Measurements from ENCODE around the gene BATF2. TPM values are rescaled to one million over a fixed set of nuclear protein-coding genes. Genes with fewer than 3 reads are reported as not detected.
"Not testable (repeated sequence)": the region's sequence is repeated elsewhere in the genome, so short reads cannot be mapped to it uniquely, and the experiment has no call there.

The BATF2 gene
- total RNA-seq, 2 experiments from 2014 or later, result 0.70 to 0.79 TPM

GRCh38 chr11:64987998-64988854 lies 8.5 kb downstream of the BATF2 start:
- CTCF ChIA-PET (ENCODE audit: unreplicated experiment), result interaction anchor here (0.6 kb wide), 1 partner anchor 9 kb away, joined by 3 read pairs; the partner anchor contains the start of gene BATF2
- Histone ChIP-seq H3K36me3 (ENCODE audit: insufficient read depth, low read length) (no peaks in the 10 kb centered on the region), H3K9me3 (ENCODE audit: low read length) (no peaks in the 10 kb centered on the region), H3K79me2 (ENCODE audit: insufficient read depth, low read depth, low read length) (no peaks in the 10 kb centered on the region), H3K4me2 (ENCODE audit: low read length) (peak overlapping the region; percentile 78), H3K27ac (ENCODE audit: low read depth, low read length, poor library complexity, severe bottlenecking) (peak overlapping the region; percentile 79), H3K4me1 (ENCODE audit: insufficient read depth, low read length, poor library complexity, severe bottlenecking) (peaks cover 62% of the 10 kb centered on the region), H4K20me1 (ENCODE audit: insufficient read depth, low read length) (no peaks in the 10 kb centered on the region), H2AFZ (ENCODE audit: low read length) (peak overlapping the region; percentile 71), H3K4me3 (ENCODE audit: low read depth, low read length, poor library complexity, severe bottlenecking) (no peak overlapping the region), H3K9me2 (ENCODE audit: insufficient read depth, low read length) (no peaks in the 10 kb centered on the region)
- peak; percentile 34 for DNase-seq (ENCODE audit: low spot score)
- TF ChIP-seq, protein P1, sequence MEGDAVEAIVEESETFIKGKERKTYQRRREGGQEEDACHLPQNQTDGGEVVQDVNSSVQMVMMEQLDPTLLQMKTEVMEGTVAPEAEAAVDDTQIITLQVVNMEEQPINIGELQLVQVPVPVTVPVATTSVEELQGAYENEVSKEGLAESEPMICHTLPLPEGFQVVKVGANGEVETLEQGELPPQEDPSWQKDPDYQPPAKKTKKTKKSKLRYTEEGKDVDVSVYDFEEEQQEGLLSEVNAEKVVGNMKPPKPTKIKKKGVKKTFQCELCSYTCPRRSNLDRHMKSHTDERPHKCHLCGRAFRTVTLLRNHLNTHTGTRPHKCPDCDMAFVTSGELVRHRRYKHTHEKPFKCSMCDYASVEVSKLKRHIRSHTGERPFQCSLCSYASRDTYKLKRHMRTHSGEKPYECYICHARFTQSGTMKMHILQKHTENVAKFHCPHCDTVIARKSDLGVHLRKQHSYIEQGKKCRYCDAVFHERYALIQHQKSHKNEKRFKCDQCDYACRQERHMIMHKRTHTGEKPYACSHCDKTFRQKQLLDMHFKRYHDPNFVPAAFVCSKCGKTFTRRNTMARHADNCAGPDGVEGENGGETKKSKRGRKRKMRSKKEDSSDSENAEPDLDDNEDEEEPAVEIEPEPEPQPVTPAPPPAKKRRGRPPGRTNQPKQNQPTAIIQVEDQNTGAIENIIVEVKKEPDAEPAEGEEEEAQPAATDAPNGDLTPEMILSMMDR (conservative IDR thresholded peaks at IDR 0.05; ENCODE audit: low read length), result no peak
- no peak for TF ChIP-seq EZH2phosphoT487 (IDR thresholded peaks at IDR 0.05; ENCODE audit: borderline replicate concordance, low read depth, low read length)
- POLR2A ChIA-PET, result interaction anchor here (1.0 to 1.7 kb wide), 3 partner anchors 10 to 70 kb away, joined by 3 to 12 read pairs (median 5); no protein-coding TSS in a partner anchor
- BruUV-seq (replicated peaks), result no TSS peak
- intact Hi-C loops (cut with micrococcal nuclease; ENCODE audit: unreplicated experiment), result no loop called here

DNA sequence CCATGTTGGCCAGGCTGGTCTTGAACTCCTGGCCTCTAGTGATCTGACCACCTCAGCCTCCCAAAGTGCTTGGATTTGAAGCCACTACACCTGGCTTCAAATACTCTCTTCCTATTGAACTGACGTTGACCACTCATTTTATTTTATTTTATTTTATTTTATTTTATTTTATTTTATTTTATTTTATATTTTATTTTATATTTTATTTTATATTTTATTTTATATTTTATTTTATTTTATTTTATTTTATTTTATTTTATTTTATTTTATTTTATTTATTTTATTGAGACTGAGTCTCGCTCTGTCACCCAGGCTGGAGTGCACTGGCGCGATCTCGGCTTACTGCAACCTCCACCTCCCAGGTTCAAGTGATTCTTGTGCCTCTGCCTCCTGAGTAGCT lies 13.4 kb downstream of the BATF2 start:
- H3K79me2 ChIP-seq (ENCODE audit: insufficient read depth, low read depth, low read length); POLR2A ChIA-PET; H2AFZ ChIP-seq (ENCODE audit: low read length); CTCF ChIA-PET (ENCODE audit: unreplicated experiment); H3K36me3 ChIP-seq (ENCODE audit: insufficient read depth, low read length); H3K4me3 ChIP-seq (ENCODE audit: low read depth, low read length, poor library complexity, severe bottlenecking); H4K20me1 ChIP-seq (ENCODE audit: insufficient read depth, low read length); H3K4me2 ChIP-seq (ENCODE audit: low read length); H3K9me2 ChIP-seq (ENCODE audit: insufficient read depth, low read length); H3K27ac ChIP-seq (ENCODE audit: low read depth, low read length, poor library complexity, severe bottlenecking); DNase-seq (ENCODE audit: low spot score); H3K9me3 ChIP-seq (ENCODE audit: low read length); BruUV-seq (replicated peaks): not testable (repeated sequence)
- peaks cover 32% of the 10 kb centered on the region for H3K4me1 ChIP-seq (ENCODE audit: insufficient read depth, low read length, poor library complexity, severe bottlenecking)
- intact Hi-C loops (cut with micrococcal nuclease; ENCODE audit: unreplicated experiment), result loop anchor here (1.0 kb wide), 1 partner anchor 36 kb away; no protein-coding TSS in a partner anchor

DNA sequence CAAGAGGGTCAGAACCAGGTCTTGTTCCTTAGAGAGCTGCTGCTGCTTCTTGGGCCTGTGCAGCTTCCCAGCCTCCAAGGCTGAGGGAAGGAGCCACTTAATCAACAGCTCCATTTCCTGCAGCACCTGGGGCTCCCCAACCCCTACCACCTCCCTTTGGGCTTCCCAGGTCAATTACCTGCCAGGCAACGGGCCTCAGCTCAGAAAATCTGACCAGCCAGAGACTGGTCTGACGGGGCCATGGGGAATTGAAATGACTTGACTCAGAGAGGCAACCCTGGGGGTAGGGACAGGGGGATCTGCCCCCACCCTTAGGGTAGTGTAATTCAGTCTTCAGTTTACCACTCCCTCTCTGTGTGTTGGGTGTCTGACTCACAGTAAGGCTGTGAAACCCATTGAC lies 20.1 kb downstream of the BATF2 start:
- ChIA-PET CTCF (ENCODE audit: unreplicated experiment) (interaction anchor here (0.8 kb wide), 1 partner anchor 9 kb away, joined by 3 read pairs; no protein-coding TSS in a partner anchor), POLR2A (interaction anchor here (1.1 kb wide), 1 partner anchor 20 kb away, joined by 3 read pairs; the partner anchor contains the start of gene BATF2)
- peak overlapping the region; percentile 25 for H3K27ac ChIP-seq (ENCODE audit: low read depth, low read length, poor library complexity, severe bottlenecking)
- H3K4me3 ChIP-seq (ENCODE audit: low read depth, low read length, poor library complexity, severe bottlenecking), result no peak overlapping the region
- H3K4me2 ChIP-seq (ENCODE audit: low read length), result 0 out of 2 replicates have a peak overlapping the region, but pooled peaks have one; percentile 18
- no peaks in the 10 kb centered on the region for H4K20me1 ChIP-seq (ENCODE audit: insufficient read depth, low read length)
- intact Hi-C loops (cut with micrococcal nuclease; ENCODE audit: unreplicated experiment), result no loop called here
- H3K4me1 ChIP-seq (ENCODE audit: insufficient read depth, low read length, poor library complexity, severe bottlenecking), result peaks cover 51% of the 10 kb centered on the region
- no peak overlapping the region for H2AFZ ChIP-seq (ENCODE audit: low read length)
- H3K36me3 ChIP-seq (ENCODE audit: insufficient read depth, low read length), result no peaks in the 10 kb centered on the region
- TF ChIP-seq, protein P1 (conservative IDR thresholded peaks at IDR 0.05; ENCODE audit: low read length), result no peak
- no peak for TF ChIP-seq EZH2phosphoT487 (IDR thresholded peaks at IDR 0.05; ENCODE audit: borderline replicate concordance, low read depth, low read length)
- no peaks in the 10 kb centered on the region for H3K79me2 ChIP-seq (ENCODE audit: insufficient read depth, low read depth, low read length)
- H3K9me2 ChIP-seq (ENCODE audit: insufficient read depth, low read length), result no peaks in the 10 kb centered on the region
- DNase-seq (ENCODE audit: low spot score), result no peak
- no peaks in the 10 kb centered on the region for H3K9me3 ChIP-seq (ENCODE audit: low read length)
- no TSS peak for BruUV-seq (replicated peaks)

Measured in OCI-LY7 (cell line).